GM19035 (cell line): ENCODE measurements around the gene CNTN3.

Experiments
- ATAC-seq: cut with Tn5 transposase; IDR thresholded peaks from one replicate; pipeline ENCODE4 v1.9.1; 2021; ENCODE audit not compliant: unreplicated experiment

The CNTN3 gene

DNA sequence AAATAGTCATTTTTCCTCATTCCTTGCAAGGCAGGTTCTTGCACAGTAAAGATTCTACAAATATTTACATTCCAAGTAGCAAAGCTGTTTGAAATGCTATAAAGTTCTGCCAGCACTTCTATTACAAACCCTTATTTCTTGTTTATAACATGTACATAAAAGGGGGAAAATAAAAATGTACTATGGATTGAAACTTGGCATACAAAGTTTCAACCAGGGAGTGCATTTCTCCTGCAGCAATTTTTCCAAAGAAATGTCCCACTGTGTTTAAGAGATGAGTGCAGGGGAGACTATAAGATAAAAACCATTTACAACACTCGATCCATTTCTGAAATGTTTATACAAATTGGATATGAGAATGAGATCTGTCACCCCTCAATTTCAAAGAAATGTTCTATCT lies 3.3 kb downstream of the CNTN3 start:
- no peak for ATAC-seq

DNA sequence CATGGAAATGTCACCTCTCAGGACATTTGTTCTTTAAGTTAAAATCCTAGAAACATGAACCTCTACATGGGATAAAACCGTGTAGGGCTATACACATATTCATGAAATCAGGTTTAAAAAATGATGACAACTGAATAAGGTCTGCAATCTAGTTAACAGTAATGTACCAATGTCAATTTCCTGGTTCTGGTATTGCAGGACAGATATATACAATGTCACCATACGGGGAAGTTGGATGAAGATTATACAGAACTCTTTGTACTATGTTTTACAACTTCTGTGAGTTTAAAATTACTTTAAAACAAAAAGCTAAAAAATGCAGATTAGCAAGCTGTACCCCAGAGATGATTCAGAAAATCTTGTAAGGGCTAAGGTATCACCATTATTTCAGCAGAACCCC lies 6.7 kb downstream of the CNTN3 start:
- no peak for ATAC-seq

DNA sequence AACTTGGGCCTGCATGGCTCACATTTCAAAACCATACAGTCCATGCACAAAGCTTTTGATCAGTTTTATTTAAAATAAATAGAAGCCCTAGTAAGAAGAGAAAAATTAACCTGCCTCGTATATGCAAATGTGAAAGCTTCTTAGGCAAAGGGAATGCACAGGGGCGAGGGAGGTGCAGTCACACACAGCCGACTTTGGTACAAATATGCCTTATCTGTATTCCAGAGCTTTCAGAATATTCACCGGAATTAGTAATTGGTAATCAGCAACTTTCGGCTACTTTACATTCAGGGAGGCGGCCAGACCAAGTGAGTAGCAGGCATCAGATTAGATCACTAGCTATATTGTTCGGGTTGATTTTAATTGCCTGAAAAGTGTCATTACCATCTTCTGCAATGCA lies 7.5 kb downstream of the CNTN3 start:
- no peak for ATAC-seq

DNA sequence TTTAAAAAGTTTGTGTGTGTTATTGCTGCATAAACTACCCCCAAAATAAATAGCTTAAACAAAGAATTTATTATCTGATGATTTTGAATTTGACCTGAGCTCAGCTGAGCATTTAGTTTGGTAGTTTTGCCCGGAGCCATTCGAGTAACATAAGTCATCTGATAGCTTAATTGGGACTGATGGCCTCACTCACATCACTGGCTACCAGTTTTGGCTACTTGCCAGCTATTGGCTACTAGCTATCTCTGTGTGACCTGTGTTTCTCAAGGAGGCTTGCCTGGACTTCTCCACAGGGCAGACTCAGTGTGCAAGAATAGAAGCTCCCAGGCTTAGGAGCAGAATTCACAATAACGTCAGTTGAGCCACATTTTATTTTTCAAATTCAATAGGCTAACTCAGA lies 9.0 kb downstream of the CNTN3 start:
- no peak for ATAC-seq

DNA sequence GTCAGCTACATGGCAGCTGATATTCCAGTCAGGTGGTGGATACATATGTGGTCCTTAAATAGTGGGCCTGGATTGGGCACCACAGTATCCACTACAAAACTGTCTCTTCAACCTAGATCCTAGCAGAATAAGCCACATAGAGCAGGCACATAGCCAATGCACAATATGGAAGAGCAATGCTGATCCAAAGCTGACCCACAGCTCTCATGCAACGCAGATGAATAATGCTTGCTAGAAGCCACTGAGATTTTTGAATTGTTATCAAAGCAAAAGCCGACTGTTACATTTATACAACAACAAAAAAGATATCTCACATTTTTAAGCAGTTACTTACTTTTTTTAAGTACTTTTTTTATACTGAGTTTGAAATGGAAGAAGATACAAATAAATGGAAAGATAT lies 11.2 kb downstream of the CNTN3 start:
- ATAC-seq = no peak

DNA sequence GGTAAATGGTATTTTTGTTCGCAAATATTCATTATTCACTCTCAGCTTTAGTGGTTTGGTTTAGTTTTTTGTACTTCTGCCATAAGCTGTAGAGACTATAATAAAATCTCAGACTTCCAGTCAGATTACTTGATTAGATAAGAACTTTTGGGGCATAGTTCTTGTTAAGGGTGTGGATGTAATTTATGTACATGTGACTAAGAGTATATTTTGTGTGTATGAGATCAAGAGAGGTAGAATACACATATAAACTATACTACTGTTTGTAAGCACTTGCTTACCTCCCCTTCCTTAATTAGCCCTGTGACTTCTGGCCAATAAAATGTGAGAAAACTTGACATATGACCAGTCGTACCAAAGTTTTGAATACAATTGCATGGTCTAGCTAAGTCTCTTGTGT lies 12.0 kb downstream of the CNTN3 start:
- ATAC-seq = no peak

DNA sequence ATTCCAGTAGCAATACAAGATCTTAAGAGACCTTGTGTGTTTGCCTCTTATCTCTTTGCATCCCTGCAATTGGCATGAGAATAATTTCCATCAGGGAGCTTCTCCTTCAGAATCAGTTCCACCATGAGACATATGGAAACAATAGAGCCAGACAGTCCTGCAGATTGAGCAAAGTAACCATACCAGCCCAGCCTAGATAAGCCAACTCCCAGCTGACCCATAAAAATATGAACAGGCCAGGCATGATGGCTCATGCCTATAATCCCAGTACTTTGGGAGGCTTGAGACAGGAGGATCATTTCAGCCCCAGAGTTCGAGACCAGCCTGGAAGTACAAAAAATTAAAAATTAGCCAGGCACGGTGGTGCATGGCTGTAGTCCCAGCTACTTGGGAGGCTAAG lies 12.7 kb downstream of the CNTN3 start:
- no peak for ATAC-seq

DNA sequence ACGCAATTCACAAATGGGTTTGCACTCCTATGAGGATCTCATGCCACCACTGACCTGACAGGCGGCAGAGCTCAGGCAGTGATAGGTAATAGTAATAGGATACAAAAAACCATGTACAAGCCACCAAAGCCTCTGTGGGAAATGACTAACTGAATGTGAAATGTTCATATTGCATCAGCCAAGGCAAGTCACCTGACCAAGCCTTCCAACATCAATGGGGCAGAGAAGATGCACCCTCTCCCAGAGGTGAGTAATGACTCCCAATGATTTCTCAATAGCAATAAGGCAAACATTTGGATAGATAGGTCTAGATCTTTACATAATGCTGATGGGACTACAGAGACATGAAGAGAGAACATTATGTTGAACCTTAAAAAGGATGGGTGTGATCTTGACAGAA lies 14.9 kb downstream of the CNTN3 start:
- no peak for ATAC-seq

DNA sequence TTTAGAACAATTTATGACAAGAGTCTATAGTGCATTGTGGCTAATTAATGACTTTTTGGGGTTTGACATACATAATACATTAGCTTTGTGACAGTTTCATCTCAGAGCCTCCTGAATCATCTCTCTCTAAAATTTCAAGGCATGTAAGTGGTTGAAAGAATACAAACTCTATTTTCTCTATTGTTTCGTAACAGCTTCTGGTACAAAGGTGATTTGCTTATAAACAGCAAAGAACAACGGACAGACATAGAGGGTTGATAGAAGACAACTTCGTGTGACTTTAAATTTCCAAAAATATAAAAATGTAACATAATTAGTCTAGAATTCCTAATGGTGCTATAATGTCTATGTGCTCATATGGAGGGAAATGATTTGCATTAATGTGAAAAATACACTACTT lies 21.3 kb downstream of the CNTN3 start:
- no peak for ATAC-seq

DNA sequence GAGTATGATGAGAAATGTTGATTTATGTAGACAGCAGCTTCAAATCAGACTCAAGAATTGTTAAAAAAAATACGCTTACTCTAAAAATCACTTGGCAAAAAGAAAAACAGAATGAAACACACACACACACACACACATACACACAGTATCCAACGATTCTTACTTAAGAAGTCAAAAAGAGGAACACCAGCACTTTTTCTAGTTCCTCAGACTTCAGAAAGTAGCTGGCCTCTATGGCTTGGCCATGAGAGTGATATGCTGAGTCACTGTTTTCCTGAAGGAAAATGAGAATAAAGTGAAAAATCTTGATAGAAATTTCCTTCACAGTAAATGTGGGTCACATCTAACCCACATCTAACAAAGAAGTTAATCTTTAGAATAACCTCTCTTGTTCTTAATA lies 22.1 kb downstream of the CNTN3 start:
- no peak for ATAC-seq

DNA sequence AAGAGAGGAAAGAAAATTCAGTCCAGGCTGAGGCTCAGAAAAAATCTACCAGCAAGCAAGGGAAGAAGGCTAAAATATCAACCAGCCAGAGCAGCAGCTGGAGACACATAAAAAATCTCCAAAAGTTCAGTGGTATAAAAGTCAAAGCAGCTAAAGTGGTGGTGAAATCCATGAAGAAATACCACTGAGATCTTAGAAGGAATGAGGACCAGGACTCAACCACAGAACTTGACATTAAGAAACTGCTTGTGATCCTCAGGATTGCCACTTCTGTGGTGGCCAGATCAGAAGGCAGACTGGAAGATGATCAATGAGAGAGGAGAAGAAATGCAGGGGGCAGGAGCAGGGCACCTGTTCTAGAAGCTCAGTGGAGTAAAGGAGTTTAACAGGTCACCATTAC lies 22.5 kb downstream of the CNTN3 start:
- no peak for ATAC-seq

DNA sequence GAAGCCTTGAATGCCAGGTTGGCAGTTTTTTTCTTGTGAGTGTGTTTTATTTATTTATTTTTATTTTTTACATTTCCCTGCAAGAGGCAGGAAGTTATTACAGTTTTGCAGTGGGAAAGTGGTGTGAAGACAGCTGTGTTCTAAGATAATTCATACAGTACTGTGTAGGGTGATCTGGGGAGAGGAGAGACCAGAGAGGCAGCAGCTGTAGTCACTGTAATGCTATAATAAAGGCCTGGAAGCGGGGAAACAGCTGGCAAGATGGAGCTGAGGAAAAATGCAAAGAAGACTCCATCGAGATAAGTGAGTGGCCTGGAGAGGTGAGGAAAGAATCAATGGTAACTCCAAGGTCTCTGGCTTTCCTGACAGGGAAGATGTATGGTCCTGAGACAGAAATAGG lies 23.1 kb downstream of the CNTN3 start:
- no peak for ATAC-seq

DNA sequence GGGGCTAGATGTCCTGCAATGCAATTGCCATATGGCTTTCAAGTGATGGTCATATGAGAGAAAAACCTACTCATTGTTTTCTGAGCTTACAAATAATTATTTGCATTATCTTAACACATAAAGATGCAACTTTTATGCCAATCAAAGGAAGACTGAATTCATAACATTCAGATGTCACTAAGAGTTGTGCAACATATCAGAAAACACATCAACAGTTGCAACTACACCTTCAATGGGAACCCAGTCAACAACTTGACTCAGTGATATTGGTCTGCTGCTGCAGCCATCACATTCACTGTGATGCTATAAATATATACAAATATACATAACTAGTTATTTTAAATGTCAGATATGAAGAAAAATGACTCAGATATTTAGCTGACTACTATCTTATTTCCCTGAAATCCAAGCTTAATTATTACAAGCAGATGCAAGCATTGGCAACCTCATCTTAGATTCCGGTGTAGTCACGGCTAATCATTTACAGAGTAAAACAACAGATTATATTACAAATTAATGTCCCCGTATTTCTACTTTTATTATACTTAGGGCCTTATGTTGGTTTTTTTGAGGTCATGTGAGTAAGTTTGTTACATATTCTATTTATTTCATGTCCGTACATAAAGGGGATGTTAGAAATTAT lies 23.7 kb downstream of the CNTN3 start:
- ATAC-seq = no peak

DNA sequence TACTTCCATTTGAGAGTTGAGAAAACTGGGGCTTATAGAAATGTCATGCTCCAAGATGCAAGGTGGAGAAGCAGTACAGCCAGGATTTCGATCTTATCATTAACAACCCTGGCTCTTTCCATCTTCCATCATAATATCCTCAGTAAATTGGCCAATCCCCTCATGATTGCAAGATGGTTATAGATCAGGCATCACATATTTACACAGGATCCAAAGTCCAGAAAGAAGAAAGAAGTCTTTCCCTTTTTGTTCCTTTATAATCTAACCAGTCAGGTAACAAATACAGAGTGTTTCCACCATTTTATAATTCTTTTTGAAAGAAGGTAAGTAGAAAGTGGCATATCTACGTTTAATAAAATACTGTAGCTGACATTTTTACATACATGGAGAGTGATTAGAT lies 29.7 kb downstream of the CNTN3 start:
- no peak for ATAC-seq

DNA sequence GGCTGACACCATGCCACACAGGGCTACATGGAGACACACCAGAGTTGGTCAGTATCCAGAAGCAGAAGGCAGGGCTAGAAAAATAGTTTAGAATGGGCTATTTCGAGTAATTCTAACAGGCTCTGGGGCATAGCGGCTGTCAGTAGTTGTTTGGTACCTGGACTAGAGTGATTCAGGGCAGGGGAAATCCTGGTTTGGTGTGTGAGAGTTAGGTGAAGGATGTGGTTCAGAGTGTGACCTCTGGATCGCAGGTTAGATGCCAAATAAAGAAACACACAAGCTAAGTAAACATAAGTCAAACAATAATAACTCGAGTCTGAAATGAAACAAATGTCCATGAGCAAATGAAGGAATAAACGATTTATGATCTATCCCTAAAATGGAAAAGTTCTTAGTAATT lies 31.5 kb downstream of the CNTN3 start:
- no peak for ATAC-seq

DNA sequence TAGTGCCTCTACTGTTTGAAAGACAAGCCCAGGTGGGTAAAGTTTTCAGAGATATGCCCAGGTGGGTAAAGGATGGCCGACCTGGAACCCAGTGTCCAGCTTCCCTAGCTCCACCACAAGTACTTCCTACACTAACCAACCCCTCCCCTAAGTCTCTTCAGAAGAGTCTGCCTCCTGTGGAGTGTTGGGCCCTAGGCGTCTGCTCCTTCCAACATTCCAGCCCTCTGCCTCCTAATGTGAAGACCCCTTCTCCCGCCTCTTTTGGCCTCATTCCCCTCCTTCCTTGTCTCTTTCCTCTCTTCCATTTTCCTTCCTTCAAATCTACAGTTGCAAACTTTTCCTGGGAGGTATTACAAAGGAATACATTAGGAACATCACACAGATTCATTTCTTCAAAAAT lies 38.6 kb downstream of the CNTN3 start:
- ATAC-seq = no peak

DNA sequence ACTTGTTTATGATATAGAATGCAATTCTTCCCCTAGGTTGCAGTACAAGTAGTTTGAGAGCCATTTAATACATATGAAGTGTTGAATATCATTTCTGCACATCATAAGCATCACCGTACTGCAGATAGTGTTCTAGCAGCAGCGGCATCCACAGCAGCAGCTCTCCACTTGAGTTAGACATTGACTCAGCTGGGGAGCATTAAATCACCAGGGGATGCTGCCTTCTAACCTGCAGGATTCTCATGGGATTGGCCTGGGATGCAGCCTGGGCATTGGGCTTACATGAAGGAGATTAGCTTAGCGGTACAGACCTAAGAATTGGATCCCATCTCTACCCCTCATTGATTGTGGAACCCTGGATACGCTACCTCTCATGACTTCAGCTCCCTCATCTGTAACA lies 43.3 kb downstream of the CNTN3 start:
- ATAC-seq = no peak
